GM10266 (cell line): Measurements from ENCODE around the gene COL5A3.

Source experiments
- DNase-seq: peaks from one replicate; pipeline ENCODE4 v3.0.0; 2012; ENCODE audit errors: extremely low spot score
- TF ChIP-seq, protein P1 (sequence below): IDR thresholded peaks from 2 replicates; pipeline ENCODE4 v1.5.1; 2012; ENCODE audit warnings: mild to moderate bottlenecking, low read depth; ENCODE audit not compliant: control insufficient read depth, insufficient read depth; ENCODE audit errors: missing control alignments

The COL5A3 gene

DNA sequence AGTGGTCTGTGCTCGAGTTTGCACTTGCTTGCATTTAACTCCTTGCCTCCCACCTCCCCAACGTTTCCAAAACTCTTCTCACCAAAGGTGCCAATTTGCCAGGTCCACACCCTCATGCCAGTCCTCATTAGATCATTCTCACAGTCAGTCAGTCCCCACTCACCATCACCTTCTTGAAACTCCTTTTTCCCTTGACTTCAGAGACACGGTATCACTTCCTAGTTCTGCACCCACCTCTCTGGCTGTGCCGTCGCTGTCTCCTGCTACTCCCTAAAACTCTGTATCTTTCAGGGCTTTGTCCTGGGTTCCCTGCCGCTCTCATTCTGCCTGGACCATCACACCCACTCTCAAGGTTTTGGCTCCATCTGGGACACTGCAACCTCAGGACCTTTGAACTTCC lies 93.6 kb downstream of the COL5A3 start:
- no peak for DNase-seq

DNA sequence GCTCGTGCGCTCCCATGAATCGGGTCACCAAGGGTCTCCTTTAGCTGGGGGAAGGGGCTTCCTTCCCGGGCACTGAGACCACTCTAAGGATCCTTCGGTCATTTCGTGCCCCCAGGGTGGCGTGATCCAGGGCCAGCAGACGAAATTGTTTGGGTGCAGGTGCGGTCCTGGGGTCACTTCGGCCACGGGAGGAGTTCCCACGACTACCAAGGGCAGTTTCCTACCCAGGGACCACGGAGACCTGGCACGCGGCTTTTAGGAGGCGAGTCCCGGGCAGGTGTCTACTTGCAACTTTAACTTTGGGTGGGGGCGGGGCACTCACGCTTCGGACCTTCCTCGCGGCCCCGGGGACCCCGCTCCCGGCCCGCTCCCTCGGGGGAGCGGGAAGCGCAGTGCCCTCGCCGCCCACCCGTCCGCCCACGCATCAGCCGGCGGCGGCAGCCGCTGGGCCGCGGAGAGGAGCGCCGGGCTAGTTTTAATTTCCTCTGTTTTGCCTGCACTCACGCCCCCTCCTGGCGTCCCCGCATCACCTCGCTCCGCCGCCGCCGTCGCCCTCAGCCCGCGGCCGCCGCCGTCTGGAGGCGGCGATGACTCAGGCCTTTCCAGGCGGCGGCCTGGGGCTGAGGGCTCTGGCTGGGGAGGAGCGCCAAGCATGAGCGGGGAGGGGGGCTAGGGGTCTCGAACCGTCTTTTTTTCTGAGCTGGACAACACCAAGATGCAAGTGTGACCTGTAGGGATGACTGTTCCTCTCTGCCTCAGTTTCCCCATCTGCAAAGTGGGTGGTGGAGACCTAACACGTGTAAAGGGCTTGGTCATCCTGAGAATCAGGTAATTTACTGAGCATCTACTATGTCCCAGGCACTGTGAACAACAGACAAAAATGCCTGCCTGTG lies 95.7 kb downstream of the COL5A3 start:
- DNase-seq: peak; percentile 90
- TF ChIP-seq, protein P1, sequence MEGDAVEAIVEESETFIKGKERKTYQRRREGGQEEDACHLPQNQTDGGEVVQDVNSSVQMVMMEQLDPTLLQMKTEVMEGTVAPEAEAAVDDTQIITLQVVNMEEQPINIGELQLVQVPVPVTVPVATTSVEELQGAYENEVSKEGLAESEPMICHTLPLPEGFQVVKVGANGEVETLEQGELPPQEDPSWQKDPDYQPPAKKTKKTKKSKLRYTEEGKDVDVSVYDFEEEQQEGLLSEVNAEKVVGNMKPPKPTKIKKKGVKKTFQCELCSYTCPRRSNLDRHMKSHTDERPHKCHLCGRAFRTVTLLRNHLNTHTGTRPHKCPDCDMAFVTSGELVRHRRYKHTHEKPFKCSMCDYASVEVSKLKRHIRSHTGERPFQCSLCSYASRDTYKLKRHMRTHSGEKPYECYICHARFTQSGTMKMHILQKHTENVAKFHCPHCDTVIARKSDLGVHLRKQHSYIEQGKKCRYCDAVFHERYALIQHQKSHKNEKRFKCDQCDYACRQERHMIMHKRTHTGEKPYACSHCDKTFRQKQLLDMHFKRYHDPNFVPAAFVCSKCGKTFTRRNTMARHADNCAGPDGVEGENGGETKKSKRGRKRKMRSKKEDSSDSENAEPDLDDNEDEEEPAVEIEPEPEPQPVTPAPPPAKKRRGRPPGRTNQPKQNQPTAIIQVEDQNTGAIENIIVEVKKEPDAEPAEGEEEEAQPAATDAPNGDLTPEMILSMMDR: peak; percentile 78

More for the DNA sequence above, 93.6 kb downstream of the COL5A3 start:
- TF ChIP-seq, protein P1: no peak

DNA sequence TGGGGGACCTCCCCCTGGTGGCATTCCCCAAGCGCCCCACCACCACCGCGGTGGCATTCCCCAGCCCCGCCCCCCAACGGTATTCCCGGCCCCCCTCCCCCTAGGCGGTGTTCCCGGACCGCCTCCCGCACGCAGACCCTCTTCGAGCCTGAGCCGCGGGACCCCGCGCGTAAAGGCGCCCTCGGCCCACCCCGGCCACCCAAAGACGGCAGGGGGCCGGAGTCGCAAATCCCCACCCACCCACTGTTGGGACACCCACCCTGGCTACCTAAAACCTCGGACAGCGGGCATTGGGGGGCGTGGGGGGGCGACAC lies 96.3 kb downstream of the COL5A3 start:
- TF ChIP-seq, protein P1: no peak
- DNase-seq: no peak

DNA sequence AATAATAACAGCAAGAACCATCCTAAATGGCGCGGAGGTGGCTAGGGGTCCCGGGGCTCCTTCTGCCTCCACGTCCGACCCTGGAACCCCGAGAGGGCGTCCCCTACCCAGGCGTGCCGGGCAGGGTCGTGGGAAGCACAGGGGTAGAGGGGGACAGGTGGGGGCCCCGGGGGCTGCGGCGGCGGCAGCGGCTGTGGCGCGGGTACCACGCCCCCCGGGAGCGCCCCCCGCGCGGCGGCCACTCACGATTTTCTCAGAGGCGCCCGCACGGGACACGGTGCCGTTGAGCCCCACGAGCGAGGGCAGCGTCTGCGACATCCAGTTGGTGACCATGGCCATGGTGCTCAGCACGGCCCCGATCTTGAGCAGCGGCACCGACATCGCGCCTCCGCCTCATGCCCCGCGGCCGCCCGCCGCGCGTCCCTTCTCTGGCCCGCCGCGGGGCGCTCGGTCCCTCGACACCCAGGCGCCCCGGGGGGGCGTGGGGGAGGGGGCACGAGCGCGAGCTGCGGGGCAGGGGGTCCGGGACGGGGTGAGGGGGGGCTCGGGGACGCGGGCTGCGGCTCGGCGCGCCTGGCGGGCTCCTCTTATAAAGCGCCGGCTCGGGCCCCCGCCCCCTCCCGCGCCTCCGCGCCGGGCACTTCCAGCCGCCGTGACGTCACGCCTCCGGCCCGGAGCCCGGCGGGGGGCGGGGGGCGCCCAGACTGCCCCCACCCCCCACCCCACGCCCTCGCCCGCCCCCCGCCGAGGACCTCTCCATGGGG lies 96.9 kb downstream of the COL5A3 start:
- no peak for DNase-seq

DNA sequence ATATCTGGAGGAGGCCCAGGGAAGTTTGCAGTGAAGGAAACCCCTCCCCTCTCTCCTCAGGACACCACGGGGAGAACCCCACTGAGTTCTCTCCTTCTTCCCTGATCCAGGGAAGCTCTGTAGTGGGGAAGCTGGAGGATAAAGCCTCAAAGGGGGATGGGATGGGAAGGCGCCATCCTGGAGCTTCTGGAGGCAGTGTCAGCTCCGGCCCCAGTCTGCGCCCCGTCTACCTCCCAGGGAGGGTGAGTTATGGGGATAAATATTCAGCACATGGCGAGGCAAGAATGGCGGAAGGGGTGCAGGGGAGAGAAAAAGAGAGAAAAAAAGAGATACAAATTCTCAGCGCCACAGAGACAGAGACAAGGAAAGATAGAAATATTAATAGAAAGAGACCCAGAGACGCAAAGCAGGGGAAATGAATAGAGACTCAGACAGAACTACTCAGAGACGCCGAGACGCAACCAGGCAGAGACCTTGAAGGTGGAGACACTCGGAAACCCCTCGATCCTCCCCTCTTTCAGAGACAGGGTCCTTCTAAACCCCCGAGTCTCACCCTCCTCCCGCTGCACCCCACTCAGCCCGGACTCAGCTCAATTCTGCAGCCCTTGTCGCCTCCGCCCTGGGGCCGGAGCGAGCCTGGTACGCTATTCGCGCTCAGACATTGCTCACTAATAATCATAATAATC lies 97.6 kb downstream of the COL5A3 start:
- TF ChIP-seq, protein P1: no peak
- no peak for DNase-seq

More for the DNA sequence above, 96.9 kb downstream of the COL5A3 start:
- TF ChIP-seq, protein P1: no peak

DNA sequence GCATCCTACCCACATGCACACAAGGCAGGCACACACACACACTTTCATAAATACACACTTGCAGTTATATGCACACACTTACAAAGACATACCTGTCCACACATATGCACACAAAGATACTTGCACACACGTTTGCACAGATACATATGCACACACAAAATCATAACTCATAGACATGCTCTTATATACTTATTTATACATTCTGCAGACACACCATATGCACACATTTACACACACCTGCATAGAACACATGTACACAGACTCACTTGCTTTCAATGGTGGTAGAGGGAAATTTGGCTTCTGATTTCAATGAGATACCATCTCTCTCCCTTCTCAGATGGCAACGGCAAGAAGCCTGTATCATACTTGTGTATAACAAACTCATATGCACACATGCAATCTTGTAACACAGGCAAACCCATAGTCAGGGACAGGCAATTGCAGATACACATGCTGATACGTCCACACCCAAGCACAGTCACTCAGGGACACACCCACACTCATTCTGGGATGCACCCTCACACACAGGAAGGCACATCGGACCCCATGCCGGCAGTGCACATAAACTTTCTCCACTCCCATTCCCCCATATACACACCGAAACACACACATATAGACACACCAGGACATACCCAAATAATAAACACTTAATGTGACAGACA lies 98.6 kb downstream of the COL5A3 start:
- TF ChIP-seq, protein P1: no peak
- no peak for DNase-seq
